ENCODE results near the gene ZNF318.
"Not testable (repeated sequence)": the region's sequence is repeated elsewhere in the genome, so short reads cannot be mapped to it uniquely, and the experiment has no call there.

The ZNF318 gene

DNA sequence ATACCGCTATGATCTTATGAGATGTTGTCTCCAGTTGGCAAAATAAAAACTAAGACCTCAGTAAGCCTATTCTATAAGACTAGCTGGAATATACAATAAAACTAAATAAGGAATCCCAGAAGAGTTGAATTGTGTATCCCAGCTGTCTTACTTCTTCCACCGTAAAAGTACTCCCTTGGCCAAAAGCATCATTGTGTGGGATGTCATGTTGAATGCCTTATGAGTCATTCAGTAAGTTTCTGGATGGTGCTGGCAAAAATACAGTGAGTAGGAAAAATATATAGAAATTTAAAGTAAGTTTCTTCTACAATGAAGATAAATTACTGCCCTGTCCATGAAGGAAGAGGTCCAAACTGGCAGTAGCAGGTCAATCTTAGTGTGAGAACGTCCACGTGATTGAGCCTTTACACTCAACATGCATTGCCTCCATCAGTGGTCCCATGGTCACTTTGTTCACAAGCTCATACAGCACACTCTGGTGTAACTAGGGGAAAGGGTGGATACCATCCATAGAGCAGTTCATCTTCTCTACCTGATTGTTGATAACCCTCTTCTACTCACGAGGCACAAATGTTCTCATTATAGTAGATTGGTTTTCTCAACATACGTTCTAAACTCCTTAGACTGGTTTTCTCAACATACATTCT is 13.7 kb upstream of the ZNF318 start:
- TF ChIP-seq, protein P1, sequence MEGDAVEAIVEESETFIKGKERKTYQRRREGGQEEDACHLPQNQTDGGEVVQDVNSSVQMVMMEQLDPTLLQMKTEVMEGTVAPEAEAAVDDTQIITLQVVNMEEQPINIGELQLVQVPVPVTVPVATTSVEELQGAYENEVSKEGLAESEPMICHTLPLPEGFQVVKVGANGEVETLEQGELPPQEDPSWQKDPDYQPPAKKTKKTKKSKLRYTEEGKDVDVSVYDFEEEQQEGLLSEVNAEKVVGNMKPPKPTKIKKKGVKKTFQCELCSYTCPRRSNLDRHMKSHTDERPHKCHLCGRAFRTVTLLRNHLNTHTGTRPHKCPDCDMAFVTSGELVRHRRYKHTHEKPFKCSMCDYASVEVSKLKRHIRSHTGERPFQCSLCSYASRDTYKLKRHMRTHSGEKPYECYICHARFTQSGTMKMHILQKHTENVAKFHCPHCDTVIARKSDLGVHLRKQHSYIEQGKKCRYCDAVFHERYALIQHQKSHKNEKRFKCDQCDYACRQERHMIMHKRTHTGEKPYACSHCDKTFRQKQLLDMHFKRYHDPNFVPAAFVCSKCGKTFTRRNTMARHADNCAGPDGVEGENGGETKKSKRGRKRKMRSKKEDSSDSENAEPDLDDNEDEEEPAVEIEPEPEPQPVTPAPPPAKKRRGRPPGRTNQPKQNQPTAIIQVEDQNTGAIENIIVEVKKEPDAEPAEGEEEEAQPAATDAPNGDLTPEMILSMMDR (IDR thresholded peaks at IDR 0.05; ENCODE audit: low read length, missing control alignments): no peak
- no peak overlapping the region for H3K4me3 ChIP-seq (replicated peaks; ENCODE audit: low read depth, low read length)
- peak; percentile 78 for DNase-seq (ENCODE audit: low read depth)

DNA sequence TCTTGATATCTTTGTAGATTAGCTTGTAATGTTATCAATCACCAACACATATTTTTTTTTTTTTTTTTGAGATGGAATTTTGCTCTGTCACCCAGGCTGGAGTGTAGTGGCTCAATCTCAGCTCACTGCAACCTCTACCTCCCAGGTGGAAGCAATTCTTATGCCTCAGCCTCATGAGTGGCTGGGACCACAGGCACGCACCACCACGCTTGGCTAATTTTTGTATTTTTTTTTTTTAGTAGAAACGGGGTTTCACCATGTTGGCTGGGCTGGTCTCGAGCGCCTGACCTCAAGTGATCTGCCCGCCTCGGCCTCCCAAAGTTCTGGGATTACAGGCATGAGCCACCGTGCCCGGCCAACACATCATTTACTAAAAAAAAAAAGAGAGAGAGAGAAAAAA is 11.4 kb upstream of the ZNF318 start:
- not testable (repeated sequence) for H3K4me3 ChIP-seq (replicated peaks; ENCODE audit: low read depth, low read length)

DNA sequence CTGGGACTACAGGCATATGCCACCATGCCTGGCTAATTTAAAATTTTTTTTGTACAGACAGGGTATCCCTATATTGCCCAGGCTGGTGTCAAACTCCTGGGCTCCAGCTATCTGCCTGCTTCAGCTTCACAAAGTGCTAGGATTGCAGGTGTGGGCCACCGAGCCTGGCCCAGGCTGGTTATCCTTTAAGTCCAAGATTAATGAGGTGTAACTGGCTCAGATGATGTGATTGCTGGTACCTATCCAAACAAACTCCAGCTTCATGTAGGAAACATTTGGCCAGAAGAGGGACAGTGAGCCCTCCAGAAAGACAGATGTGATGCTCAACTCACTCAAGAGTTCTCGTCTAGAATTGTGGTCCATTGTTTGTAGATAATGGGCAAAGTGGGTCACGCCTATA is 9.2 kb upstream of the ZNF318 start:
- DNase-seq (ENCODE audit: low read depth): no peak
- H3K4me3 ChIP-seq (replicated peaks; ENCODE audit: low read depth, low read length): no peak overlapping the region
- TF ChIP-seq, protein P1 (IDR thresholded peaks at IDR 0.05; ENCODE audit: low read length, missing control alignments): no peak

More for the DNA sequence above, 11.4 kb upstream of the ZNF318 start:
- DNase-seq (ENCODE audit: low read depth): not testable (repeated sequence)

DNA sequence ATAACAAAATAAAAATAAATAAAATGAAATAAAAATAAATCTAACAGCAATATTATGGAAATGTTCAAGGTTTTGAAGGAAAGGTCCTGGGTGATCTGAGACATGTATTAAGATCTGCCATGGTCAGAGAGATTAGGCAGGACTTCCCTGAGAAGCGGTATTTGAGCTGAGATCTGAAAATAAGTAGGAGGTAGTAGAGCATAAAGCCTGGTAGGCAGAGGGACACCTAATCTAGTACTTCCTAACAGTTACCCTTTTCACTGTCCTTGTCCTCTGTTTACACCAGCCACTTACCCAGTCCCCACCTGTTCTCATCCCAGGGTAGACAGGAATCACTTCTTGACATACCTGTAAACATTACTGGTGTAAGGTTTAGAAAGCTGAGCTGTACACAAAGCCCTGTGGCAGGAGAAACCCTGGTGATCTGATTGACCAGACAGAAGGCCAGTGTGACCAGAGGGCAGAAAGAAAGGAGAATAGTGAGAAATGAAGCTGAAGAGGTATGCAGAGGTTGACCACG is 8.3 kb upstream of the ZNF318 start:
- TF ChIP-seq, protein P1 (IDR thresholded peaks at IDR 0.05; ENCODE audit: low read length, missing control alignments): no peak
- H3K4me3 ChIP-seq (replicated peaks; ENCODE audit: low read depth, low read length): no peak overlapping the region
- no peak for DNase-seq (ENCODE audit: low read depth)

DNA sequence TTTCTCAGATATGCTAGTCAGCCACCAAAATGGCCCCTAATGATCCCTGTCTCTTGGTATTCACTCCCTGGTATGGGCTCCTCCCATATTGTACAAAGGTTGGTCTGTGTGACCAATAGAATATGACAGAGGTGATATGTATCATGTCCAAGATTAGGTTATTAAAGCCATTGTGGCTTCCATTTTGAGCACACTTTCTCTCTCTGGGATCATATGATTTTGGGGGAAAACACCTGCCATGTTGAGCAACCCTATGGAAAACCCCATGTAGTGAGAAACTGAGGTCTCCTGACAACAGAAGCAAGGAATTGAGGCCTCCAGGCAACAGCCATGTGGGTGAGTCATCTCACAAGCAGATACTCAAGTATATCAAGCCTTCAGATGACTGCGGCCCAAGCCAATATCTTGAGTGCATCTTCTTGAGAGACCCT is 7.1 kb upstream of the ZNF318 start:
- peak; percentile 13 for DNase-seq (ENCODE audit: low read depth)
- TF ChIP-seq, protein P1 (IDR thresholded peaks at IDR 0.05; ENCODE audit: low read length, missing control alignments): no peak
- H3K4me3 ChIP-seq (replicated peaks; ENCODE audit: low read depth, low read length): no peak overlapping the region

DNA sequence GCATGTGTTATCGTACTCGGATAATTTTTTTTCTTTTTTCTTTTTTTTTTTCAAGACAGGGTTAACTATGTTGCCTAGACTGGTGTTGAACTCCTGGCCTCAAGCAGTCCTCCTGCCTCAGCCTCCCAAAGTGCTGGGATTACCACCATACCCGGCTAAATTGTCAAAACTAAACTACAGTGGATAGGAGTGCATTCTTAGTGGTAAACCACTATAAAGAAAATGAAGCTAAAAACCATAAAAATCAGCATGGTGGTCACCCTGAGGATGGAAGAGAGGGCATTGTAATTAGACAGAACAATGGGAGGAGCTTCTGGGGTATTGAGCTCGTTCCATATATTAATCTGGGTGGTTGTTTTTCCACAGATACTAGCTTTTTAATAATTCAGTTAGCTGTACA is 6.2 kb upstream of the ZNF318 start:
- TF ChIP-seq, protein P1 (IDR thresholded peaks at IDR 0.05; ENCODE audit: low read length, missing control alignments): no peak
- no peak for DNase-seq (ENCODE audit: low read depth)

DNA sequence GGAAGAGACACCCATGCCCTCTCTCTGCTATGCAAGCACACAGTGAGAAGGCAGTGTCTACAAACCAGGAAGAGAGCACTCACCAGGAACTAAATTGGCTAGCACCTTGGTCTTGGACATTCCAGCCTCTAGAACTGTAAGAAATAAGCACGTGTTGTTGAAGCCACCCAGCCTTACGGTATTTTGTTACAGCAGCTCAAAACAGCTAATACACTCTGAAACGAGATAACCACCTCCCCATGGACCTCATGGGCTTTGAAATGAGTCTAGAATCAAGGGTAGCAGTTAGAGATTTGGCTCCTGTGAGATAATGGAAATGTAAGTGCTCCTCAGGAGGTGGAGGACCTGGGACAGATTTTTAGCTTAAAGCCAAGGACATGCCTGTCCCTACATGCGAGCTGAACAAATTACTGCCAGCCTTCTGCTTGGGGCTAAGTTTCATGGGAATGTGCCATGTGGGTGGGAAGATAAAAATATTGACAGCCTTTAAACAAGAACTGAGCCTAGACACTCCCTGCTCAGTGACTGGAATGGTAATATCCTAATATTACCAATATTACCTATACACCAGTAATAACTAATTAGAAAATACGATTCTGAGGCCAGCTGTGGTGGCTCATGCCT is 3.9 kb upstream of the ZNF318 start:
- H3K4me3 ChIP-seq (replicated peaks; ENCODE audit: low read depth, low read length): no peak overlapping the region
- TF ChIP-seq, protein P1 (IDR thresholded peaks at IDR 0.05; ENCODE audit: low read length, missing control alignments): no peak
- DNase-seq (ENCODE audit: low read depth): no peak

More for the DNA sequence above, 6.2 kb upstream of the ZNF318 start:
- no peak overlapping the region for H3K4me3 ChIP-seq (replicated peaks; ENCODE audit: low read depth, low read length)

DNA sequence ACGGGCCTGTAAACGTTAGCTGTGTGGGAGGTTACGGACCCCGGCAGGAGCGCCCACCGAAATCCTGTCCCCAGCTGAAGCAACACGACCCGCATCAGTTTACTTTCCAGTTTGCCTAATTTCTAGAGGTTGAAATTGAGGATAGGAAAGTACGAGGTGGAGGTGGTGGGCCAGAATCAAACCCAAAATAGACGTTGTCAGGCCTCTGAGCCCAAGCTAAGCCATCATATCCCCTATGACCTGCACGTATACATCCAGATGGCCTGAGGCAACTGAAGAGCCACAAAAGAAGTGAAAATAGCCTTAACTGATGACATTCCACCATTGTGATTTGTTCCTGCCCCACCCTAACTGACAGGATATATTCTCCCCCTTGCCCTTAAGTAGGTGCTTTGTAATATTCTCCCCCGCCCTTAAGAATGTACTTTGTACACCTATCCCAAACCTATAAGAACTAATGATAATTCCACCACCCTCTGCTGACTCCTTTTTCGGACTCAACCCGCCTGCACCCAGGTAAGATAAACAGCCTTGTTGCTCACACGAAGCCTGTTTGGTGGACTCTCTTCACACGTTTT is 645 bp upstream of the ZNF318 start:
- not testable (repeated sequence) for DNase-seq (ENCODE audit: low read depth)
- peak overlapping the region; percentile 74 for H3K4me3 ChIP-seq (replicated peaks; ENCODE audit: low read depth, low read length)
